H1 (cell line): Measurements from ENCODE around the gene KCNN1. TPM values are rescaled to one million over a fixed set of nuclear protein-coding genes. Genes with fewer than 3 reads are reported as not detected.
A peak's percentile ranks its signal among the peaks of the same experiment; 100 is the strongest.

ENCODE experiments used
- CTCF ChIA-PET: fragments of 300-600 bp; sonication (Branson Sonifier 250); formaldehyde crosslinking; loops from one replicate; lab custom pipeline; 2021; ENCODE audit not compliant: partially characterized antibody; lab: Charles Lee
- POLR2A ChIA-PET: fragments of 300-600 bp; sonication (Branson Sonifier 250); formaldehyde crosslinking; loops from one replicate; lab custom pipeline; 2021; ENCODE audit warnings: inconsistent platforms; ENCODE audit not compliant: partially characterized antibody; lab: Charles Lee
- DNase-seq, 2 experiments: peaks; one replicate each; pipeline versions ENCODE4 v3.0.0 to v3.0.0-alpha.2; 2010 to 2022; ENCODE audit warnings: low spot score in 2 of 2, low read depth in 1 of 2, mixed read lengths in 1 of 2
- FAIRE-seq: peaks from 2 replicates; lab custom pipeline; 2011; peaks lifted over from hg19 to GRCh38; lab: Jason Lieb, UNC
- H2AFZ ChIP-seq: 2 replicates; pipeline ENCODE4 v1.8.1; 2012; ENCODE audit warnings: low read length, inconsistent platforms
- H2AK5ac ChIP-seq: 2 replicates; pipeline ENCODE4 v1.6.1; 2013; ENCODE audit warnings: low read depth, low read length
- H2BK120ac ChIP-seq: replicated peaks from 2 replicates; pipeline ENCODE3; 2013; ENCODE audit warnings: low read depth, low read length, inconsistent platforms
- H2BK12ac ChIP-seq: 2 replicates; pipeline ENCODE4 v1.6.1; 2013; ENCODE audit warnings: low read depth, low read length
- H2BK15ac ChIP-seq: 2 replicates; pipeline ENCODE4 v1.6.1; 2013; ENCODE audit warnings: low read length
- H2BK20ac ChIP-seq: 2 replicates; pipeline ENCODE4 v1.6.1; 2013; ENCODE audit warnings: low read length
- H2BK5ac ChIP-seq: 2 replicates; pipeline ENCODE4 v1.6.1; 2013; ENCODE audit warnings: low read depth, low read length
- H3K14ac ChIP-seq: 2 replicates; pipeline ENCODE4 v1.6.1; 2013; ENCODE audit warnings: inconsistent platforms; ENCODE audit not compliant: insufficient read length
- H3K18ac ChIP-seq: 2 replicates; pipeline ENCODE4 v1.6.1; 2013; ENCODE audit warnings: low read length; ENCODE audit errors: extremely low read depth
- H3K23ac ChIP-seq: 2 replicates; pipeline ENCODE4 v1.6.1; 2013; ENCODE audit warnings: inconsistent platforms; ENCODE audit not compliant: insufficient read length
- H3K23me2 ChIP-seq: 2 replicates; pipeline ENCODE4 v1.6.1; 2013; ENCODE audit warnings: low read depth, low read length
- H3K27ac ChIP-seq: 2 replicates; pipeline ENCODE4 v1.6.1; 2011; ENCODE audit warnings: low read depth, low read length, inconsistent platforms
- H3K27me3 ChIP-seq, 4 experiments: replicated peaks in 1 of 4; 1 replicate in 1 of 4; 2 replicates in 3 of 4; pipeline versions ENCODE4 v1.6.1 to v1.8.1; 2011 to 2013; ENCODE audit warnings: low read length in 3 of 4, mild to moderate bottlenecking in 3 of 4, inconsistent platforms in 2 of 4, mixed read lengths in 2 of 4, moderate library complexity in 1 of 4; ENCODE audit not compliant: control insufficient read depth in 3 of 4, insufficient read depth in 3 of 4; ENCODE audit errors: extremely low read depth in 1 of 4
- H3K36me3 ChIP-seq, 4 experiments: 2 replicates each; pipeline versions ENCODE4 v1.6.1 to v1.8.1; 2011 to 2013; ENCODE audit warnings: mild to moderate bottlenecking in 4 of 4, low read length in 3 of 4, moderate library complexity in 2 of 4, control low read depth in 1 of 4, inconsistent platforms in 1 of 4; ENCODE audit not compliant: insufficient read depth in 4 of 4, control insufficient read depth in 2 of 4
- H3K4ac ChIP-seq: replicated peaks from 2 replicates; pipeline ENCODE3; 2013; ENCODE audit warnings: low read length, low read depth, mixed read lengths, inconsistent platforms; ENCODE audit not compliant: insufficient read length
- H3K4me1 ChIP-seq, 4 experiments: replicated peaks in 1 of 4; 1 replicate in 1 of 4; 2 replicates in 3 of 4; pipeline versions ENCODE4 v1.6.1 to v1.8.1; 2011 to 2013; ENCODE audit warnings: low read length in 3 of 4, inconsistent platforms in 2 of 4, mixed read lengths in 1 of 4; ENCODE audit not compliant: insufficient read depth in 4 of 4, control insufficient read depth in 3 of 4
- H3K4me2 ChIP-seq, 2 experiments: 2 replicates each; pipeline versions ENCODE4 v1.6.1 to v1.8.1; 2011 to 2013; ENCODE audit warnings: low read depth in 2 of 2, low read length in 2 of 2, control low read depth in 1 of 2, inconsistent platforms in 1 of 2, mild to moderate bottlenecking in 1 of 2; ENCODE audit not compliant: insufficient read depth in 1 of 2
- H3K4me3 ChIP-seq, 4 experiments: fragments of 200-600, 300-600 bp in 1 of 4; sonication (generic), shearing (Covaris generic), sonication (Bioruptor Twin) in 1 of 4; 2 replicates each; pipeline versions ENCODE4 v1.5.1 to v1.8.1; 2011 to 2016; ENCODE audit warnings: low read length in 4 of 4, low read depth in 3 of 4, control low read depth in 2 of 4, inconsistent platforms in 2 of 4, mild to moderate bottlenecking in 2 of 4, mixed read lengths in 1 of 4, moderate library complexity in 1 of 4; ENCODE audit not compliant: insufficient read depth in 2 of 4; ENCODE audit errors: extremely low read depth in 1 of 4
- H3K56ac ChIP-seq: replicated peaks from 2 replicates; pipeline ENCODE3; 2013; ENCODE audit warnings: low read depth, mild to moderate bottlenecking, mixed read lengths, low read length, inconsistent platforms; ENCODE audit not compliant: insufficient read length
- H3K79me1 ChIP-seq: 2 replicates; pipeline ENCODE4 v1.6.1; 2013; ENCODE audit warnings: low read depth, low read length, control low read depth
- H3K79me2 ChIP-seq, 2 experiments: 2 replicates each; pipeline versions ENCODE4 v1.6.1 to v1.8.1; 2012 to 2013; ENCODE audit warnings: low read length in 2 of 2, mild to moderate bottlenecking in 2 of 2, inconsistent platforms in 1 of 2; ENCODE audit not compliant: insufficient read depth in 2 of 2, control insufficient read depth in 1 of 2
- H3K9ac ChIP-seq, 4 experiments: replicated peaks in 1 of 4; 1 replicate in 1 of 4; 2 replicates in 3 of 4; pipeline versions ENCODE4 v1.6.1 to v1.8.1; 2011 to 2013; ENCODE audit warnings: low read depth in 3 of 4, low read length in 3 of 4, control low read depth in 2 of 4, mild to moderate bottlenecking in 2 of 4, moderate library complexity in 2 of 4, inconsistent platforms in 1 of 4; ENCODE audit errors: extremely low read depth in 1 of 4
- H3K9me3 ChIP-seq, 2 experiments: 2 replicates each; pipeline versions ENCODE4 v1.6.1 to v1.8.1; 2012 to 2013; ENCODE audit warnings: mild to moderate bottlenecking in 2 of 2, moderate library complexity in 2 of 2, control low read depth in 1 of 2, inconsistent platforms in 1 of 2, low read depth in 1 of 2, low read length in 1 of 2, mixed read lengths in 1 of 2; ENCODE audit not compliant: insufficient read depth in 2 of 2
- H4K20me1 ChIP-seq, 2 experiments: replicated peaks in 1 of 2; 2 replicates each; pipeline versions ENCODE3 to v1.8.1; 2011 to 2013; ENCODE audit warnings: inconsistent platforms in 2 of 2, low read length in 2 of 2, mild to moderate bottlenecking in 1 of 2; ENCODE audit not compliant: insufficient read depth in 2 of 2, control insufficient read depth in 1 of 2
- H4K5ac ChIP-seq: 2 replicates; pipeline ENCODE4 v1.6.1; 2013; ENCODE audit warnings: low read length, low read depth, mixed read lengths, inconsistent platforms; ENCODE audit not compliant: insufficient read length
- H4K8ac ChIP-seq: 2 replicates; pipeline ENCODE4 v1.8.0; 2013; ENCODE audit warnings: mild to moderate bottlenecking, moderate library complexity, low read length, inconsistent platforms; ENCODE audit not compliant: insufficient read depth; ENCODE audit errors: extremely low read depth
- H4K91ac ChIP-seq: replicated peaks from 2 replicates; pipeline ENCODE3; 2013; ENCODE audit warnings: low read length, mixed read lengths, inconsistent platforms; ENCODE audit not compliant: insufficient read length
- JUN ChIP-seq: IDR thresholded peaks from 2 replicates; pipeline ENCODE4 v1.6.1; 2011; ENCODE audit warnings: low read depth, mild to moderate bottlenecking, improper control_type of control experiment, low read length
- KDM4A ChIP-seq: IDR thresholded peaks from one replicate; pipeline ENCODE4 v1.7.1; 2012; ENCODE audit warnings: low read depth, mild to moderate bottlenecking, moderate library complexity, low read length, inconsistent platforms; ENCODE audit not compliant: severe bottlenecking
- MAFK ChIP-seq: IDR thresholded peaks from 2 replicates; pipeline ENCODE4 v1.6.1; 2012; ENCODE audit warnings: low read depth, mild to moderate bottlenecking, improper control_type of control experiment, low read length
- TAF1 ChIP-seq: IDR thresholded peaks from 2 replicates; pipeline ENCODE4 v1.6.1; 2011; ENCODE audit warnings: mild to moderate bottlenecking, low read depth, low read length
- WGBS, 2 experiments: shearing (Covaris generic) in 1 of 2; methylation state at CpG; one replicate each; pipeline versions ENCODE4 v1.1.6 to v1.1.7; 2013 to 2015; ENCODE audit warnings: low lambda C conversion rate in 2 of 2, mixed read lengths in 2 of 2, inconsistent platforms in 1 of 2, low coverage in 1 of 2, missing lambda C conversion rate in 1 of 2; ENCODE audit not compliant: insufficient replicate concordance in 2 of 2, insufficient coverage in 1 of 2, insufficient read length in 1 of 2; ENCODE audit errors: extremely low coverage in 1 of 2, missing lambda C conversion rate in 1 of 2; 5-methylcytosine and 5-hydroxymethylcytosine counted together
- polyA plus RNA-seq, 7 experiments: library from polyadenylated mRNA; depleted of rRNA in 3 of 7; stranded (reverse) in 5 of 7; unstranded in 2 of 7; fragments of >200 nt in 5 of 7; fragments of 200-250 nt in 2 of 7; gene quantifications; 1 replicate in 5 of 7; 2 replicates in 1 of 7; 4 replicates in 1 of 7; pipeline versions ENCODE4 v1.2.1 to v1.2.3, GENCODE V29; 2011 to 2013; ENCODE audit warnings: missing spikeins in 2 of 7, mixed read lengths in 2 of 7
- total RNA-seq: library from RNA; stranded (reverse); fragmentation: NEBNext Ultra II Directional; extraction: Animal tissue kit (Norgen Biotek cat#: 25700); gene quantifications from 2 replicates; pipeline ENCODE4 v1.2.1, GENCODE V29; 2021
- TF ChIP-seq, protein P1 (sequence below): IDR thresholded peaks from 2 replicates; pipeline ENCODE4 v1.6.1; 2012; ENCODE audit warnings: inconsistent platforms

KCNN1 gene
- total and polyA plus RNA-seq, 2 of the 8 experiments (the other 6 are each of a cell fraction or from before 2014, with no cell fraction given): 11.0 to 12.5 TPM

- Histone ChIP-seq H3K4me2 (peak overlapping the region; percentile 59 to 84), H4K5ac (no peak overlapping the region), H2BK15ac (no peak overlapping the region; the same call in 1 of the 2 replicates), H2BK20ac (no peak overlapping the region), H3K9ac (peak overlapping the region in 3 of 4 experiments; percentile 10 to 34 (median 13); a peak in 5 of 7 replicates), H3K27ac (no peak overlapping the region), H3K36me3 (no peaks in the 10 kb centered on the region), H4K20me1 (peaks cover 0 to 5% of the 10 kb centered on the region in 2 experiments), H3K4ac (no peak overlapping the region), H2BK12ac (no peak overlapping the region), H3K4me3 (peak overlapping the region; percentile 33 to 70 (median 40)), H3K4me1 (peaks cover 0 to 3% (median 0%) of the 10 kb centered on the region in 4 experiments; a peak in 2 of 7 replicates), H3K27me3 (peaks cover 3 to 25% (median 20%) of the 10 kb centered on the region in 4 experiments), H3K18ac (no peak overlapping the region; the same call in none of the 2 replicates), H3K79me2 (no peaks in the 10 kb centered on the region), H2BK5ac (no peak overlapping the region), H4K91ac (no peak overlapping the region), H3K23me2 (peaks cover 5% of the 10 kb centered on the region; the same call in 1 of the 2 replicates), H2AFZ (no peak overlapping the region; the same call in 1 of the 2 replicates), H2AK5ac (no peak overlapping the region), H4K8ac (peak overlapping the region; percentile 85; the same call in 1 of the 2 replicates), H3K9me3 (peaks cover 0 to under 1% of the 10 kb centered on the region in 2 experiments; a peak in 1 of 4 replicates), H3K14ac (no peak overlapping the region), H3K23ac (no peak overlapping the region), H3K79me1 (no peaks in the 10 kb centered on the region), H3K56ac (no peak overlapping the region), H2BK120ac (no peak overlapping the region)
- FAIRE-seq (no peak), DNase-seq (peak in 1 of 2 experiments; percentile 77)
- ChIA-PET CTCF (interaction anchor here (0.5 to 12.4 kb wide), 5 partner anchors 13 to 69 kb away, joined by 3 to 271 read pairs (median 5); partner anchors contain the start of gene CCDC124), POLR2A (interaction anchor here (0.9 to 2.2 kb wide), 6 partner anchors 31 to 86 kb away, joined by 3 to 6 read pairs (median 4); partner anchors contain the start of genes CCDC124 and IL12RB1)
- 5% methylated on average over 55 of the region's 105 CpGs; no CpG with 5 or more reads in 1 of the 2 experiments for WGBS, 2 experiments
- peak; percentile 61 for TF ChIP-seq TAF1
- TF ChIP-seq JUN: no peak
- peak; percentile 86 for TF ChIP-seq KDM4A
- no peak for TF ChIP-seq MAFK
- TF ChIP-seq, protein P1, sequence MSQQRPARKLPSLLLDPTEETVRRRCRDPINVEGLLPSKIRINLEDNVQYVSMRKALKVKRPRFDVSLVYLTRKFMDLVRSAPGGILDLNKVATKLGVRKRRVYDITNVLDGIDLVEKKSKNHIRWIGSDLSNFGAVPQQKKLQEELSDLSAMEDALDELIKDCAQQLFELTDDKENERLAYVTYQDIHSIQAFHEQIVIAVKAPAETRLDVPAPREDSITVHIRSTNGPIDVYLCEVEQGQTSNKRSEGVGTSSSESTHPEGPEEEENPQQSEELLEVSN: peak; percentile 88
These were observed 34.2 kb downstream of the KCNN1 start for GRCh38 chr19:18000915-18001776.
